ENCODE measurements around the gene TIMELESS. TPM values are rescaled to one million over a fixed set of nuclear protein-coding genes. Genes with fewer than 3 reads are reported as not detected.

The TIMELESS gene
- total RNA-seq, 2 donors from 2014 or later: 29.8 to 80.6 TPM

DNA sequence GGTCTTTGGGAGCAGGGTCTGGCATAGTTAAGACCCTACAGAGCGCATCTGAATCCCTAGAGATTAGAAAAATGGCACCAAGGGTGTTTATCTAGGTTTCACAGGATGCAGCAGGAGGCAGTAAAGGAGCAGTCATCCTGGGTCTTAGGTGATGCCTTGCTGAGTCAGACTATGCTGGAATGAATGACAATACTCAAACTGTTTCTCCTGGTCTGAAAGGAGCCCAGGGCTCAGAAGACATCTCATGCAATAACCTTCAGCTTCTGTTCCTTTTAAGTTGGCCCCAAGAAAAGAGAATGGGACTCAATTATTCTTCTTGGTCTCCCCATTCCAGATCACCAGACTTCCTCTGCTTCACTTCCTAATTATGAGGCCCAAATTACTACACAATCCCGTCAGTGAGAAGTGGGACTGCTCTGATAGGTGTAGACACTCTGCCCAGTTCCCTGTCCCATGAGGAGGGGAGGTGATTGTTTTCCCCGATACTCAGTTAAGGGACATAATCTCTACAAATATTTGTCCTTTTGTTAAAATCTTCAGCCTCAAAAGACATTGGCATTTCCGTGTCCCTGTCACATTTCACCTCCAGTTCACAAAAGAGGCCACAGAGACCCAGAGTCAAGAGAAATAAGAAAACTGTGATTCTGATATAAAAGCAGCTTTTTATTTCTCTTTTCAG lies 71.8 kb downstream of the TIMELESS start:
- ATAC-seq (no peak), DNase-seq (ENCODE audit: low spot score) (no peak)
- no peaks in the 10 kb centered on the region for H3K4me1 Mint-ChIP-seq (ENCODE audit: low read depth in 2 of 2)
- H3K27ac Mint-ChIP-seq: no peak overlapping the region
- no peaks in the 10 kb centered on the region for H3K27me3 Mint-ChIP-seq
- no peaks in the 10 kb centered on the region for H3K9me3 Mint-ChIP-seq
- no peak overlapping the region for H3K4me3 Mint-ChIP-seq
- no peaks in the 10 kb centered on the region for H3K36me3 Mint-ChIP-seq

DNA sequence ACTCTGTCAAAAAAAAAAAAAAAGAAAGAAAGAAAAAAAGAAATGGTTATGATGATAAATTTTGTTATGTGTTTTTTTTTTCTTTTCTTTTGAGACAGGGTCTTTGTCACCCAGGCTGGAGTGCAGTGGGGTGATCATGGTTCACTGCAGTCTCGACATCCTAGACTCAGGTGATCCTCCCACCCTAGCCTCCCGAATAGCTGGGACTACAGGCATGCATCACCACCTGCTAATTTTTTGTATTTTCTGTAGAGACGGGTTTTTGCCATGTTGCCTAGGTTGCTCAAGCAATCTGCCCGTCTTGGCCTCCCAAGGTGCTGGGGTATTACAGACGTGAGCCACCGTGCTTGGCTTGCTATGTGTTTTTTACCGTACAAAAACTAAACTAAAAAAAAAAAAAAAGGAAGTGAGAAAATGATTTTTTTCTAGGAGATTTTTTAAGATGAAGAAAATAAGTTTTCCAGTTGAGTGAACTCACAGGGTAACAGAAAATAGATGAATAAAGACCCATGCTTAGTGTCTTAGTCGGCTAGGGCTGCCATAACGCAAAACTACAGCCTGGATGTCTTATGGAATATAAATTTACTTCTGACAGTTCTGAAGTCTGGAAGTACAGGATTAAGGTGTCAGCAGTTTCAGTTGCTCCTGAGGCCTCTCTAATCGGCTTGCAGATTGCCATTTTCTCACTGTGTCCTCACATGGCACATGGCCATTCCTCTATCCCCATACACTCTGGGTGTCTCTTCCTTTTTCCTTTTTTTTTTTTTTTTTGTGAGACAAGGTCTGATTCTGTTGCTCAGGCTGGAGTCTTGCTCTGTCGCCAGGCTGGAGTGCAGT lies 73.4 kb downstream of the TIMELESS start:
- Mint-ChIP-seq H3K27ac (no peak overlapping the region), H3K4me3 (no peak overlapping the region), H3K4me1 (ENCODE audit: low read depth in 2 of 2) (no peaks in the 10 kb centered on the region), H3K27me3 (peaks cover 0 to 6% of the 10 kb centered on the region in 2 donors), H3K9me3 (no peaks in the 10 kb centered on the region), H3K36me3 (no peaks in the 10 kb centered on the region)
- ATAC-seq (no peak), DNase-seq (ENCODE audit: low spot score) (no peak)

DNA sequence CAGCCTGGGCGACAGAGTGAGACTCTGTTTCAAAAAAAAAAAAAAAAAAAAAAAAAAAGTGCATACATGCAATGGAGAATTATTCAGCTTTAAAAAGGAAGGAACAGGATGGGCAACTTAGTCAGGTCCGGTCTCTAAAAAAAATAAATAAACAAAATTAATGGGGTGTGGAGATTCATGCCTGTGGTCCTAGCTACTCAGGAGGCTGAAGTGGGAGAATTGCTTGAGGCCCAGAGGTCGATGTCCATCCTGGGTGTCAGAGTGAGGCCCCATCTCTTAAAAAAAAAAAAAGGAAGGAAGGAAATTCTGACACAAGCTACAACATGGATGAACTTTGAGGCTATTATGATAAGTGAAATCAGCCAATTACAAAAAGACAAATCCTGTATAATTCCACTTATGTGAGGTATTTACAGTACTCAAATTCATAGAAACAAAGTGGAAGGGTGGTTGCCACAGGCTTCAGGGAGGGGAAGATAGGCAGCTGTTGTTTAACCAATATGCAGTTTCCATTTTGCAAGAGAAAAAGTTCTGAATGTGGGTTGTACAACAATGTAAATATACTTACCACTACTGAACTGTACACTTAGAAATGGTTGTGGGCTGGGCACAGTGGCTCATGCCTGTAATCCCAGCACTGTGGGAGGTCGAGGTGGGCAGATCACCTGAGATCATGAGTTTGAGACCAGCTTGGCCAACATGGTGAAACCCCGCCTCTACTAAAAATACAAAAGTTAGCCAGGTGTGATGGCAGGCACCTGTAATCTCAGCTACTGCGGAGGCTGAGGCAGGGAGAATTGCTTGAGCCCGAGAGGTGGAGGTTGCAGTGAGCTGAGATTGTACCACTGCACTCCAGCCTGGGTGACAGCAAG lies 74.3 kb downstream of the TIMELESS start:
- no peaks in the 10 kb centered on the region for H3K36me3 Mint-ChIP-seq
- DNase-seq (ENCODE audit: low spot score) (no peak), ATAC-seq (no peak)
- no peaks in the 10 kb centered on the region for H3K4me1 Mint-ChIP-seq (ENCODE audit: low read depth in 2 of 2)
- no peak overlapping the region for H3K27ac Mint-ChIP-seq
- H3K4me3 Mint-ChIP-seq: no peak overlapping the region
- H3K9me3 Mint-ChIP-seq: no peaks in the 10 kb centered on the region
- H3K27me3 Mint-ChIP-seq: peaks cover 0 to 6% of the 10 kb centered on the region in 2 donors

DNA sequence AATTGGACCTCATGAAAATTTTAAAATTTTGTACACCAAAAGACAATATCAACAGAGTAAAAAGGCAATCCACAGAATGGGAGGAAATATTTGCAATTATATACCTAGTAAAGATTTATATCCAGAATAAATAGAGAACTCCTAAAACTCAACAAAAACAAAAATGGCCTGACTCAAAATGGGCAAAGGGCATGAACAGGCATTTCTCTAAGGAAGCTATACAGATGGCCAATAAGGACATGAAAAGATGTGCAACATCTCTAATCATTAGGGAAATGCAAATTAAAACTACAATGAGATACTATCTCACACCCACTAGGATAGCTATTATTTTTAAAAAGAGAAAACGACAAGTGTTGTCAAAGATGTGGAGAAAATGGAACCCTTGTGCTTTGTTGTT lies 75.7 kb downstream of the TIMELESS start:
- H3K4me3 Mint-ChIP-seq: no peak overlapping the region
- no peaks in the 10 kb centered on the region for H3K9me3 Mint-ChIP-seq
- DNase-seq (ENCODE audit: low spot score): no peak

DNA sequence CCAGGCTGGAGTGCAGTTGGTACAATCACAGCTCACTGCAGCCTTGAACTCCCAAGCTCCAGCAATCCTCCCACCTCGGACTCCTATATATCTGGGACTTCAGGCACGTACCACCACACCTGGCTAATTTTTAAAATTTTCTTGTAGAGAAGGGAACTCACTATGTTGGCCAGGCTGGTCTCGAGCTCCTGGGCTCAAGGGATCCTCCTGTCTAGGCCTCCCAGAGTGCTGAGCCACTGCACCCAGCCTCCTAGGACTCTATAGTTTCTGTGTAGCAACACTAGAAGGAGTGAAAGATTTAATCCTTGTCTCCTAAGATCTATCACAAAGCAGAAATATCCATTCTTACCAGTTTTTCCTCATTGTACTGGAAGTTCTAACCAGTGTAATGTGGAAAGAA lies 82.3 kb downstream of the TIMELESS start:
- Mint-ChIP-seq H3K4me3 (no peak overlapping the region), H3K36me3 (no peaks in the 10 kb centered on the region), H3K27me3 (peaks cover 0 to 6% of the 10 kb centered on the region in 2 donors), H3K4me1 (ENCODE audit: low read depth in 2 of 2) (no peaks in the 10 kb centered on the region), H3K27ac (no peak overlapping the region), H3K9me3 (no peaks in the 10 kb centered on the region)
- DNase-seq (ENCODE audit: low spot score): no peak
- ATAC-seq: no peak

More for the DNA sequence above, 75.7 kb downstream of the TIMELESS start:
- H3K27me3 Mint-ChIP-seq: peaks cover 0 to 6% of the 10 kb centered on the region in 2 donors
- no peak for ATAC-seq
- no peak overlapping the region for H3K27ac Mint-ChIP-seq
- H3K4me1 Mint-ChIP-seq (ENCODE audit: low read depth in 2 of 2): no peaks in the 10 kb centered on the region
- no peaks in the 10 kb centered on the region for H3K36me3 Mint-ChIP-seq

Other genes starting within 250 kb of the TIMELESS start
- gene RNF41, start 227.5 kb downstream of the TIMELESS start, total RNA-seq: 10 to 100 TPM; 34.1 to 48.8 TPM
- 10 to 100 TPM; 66.3 to 81.6 TPM for gene NABP2, start 225.1 kb downstream of the TIMELESS start, total RNA-seq
- 1 to 10 TPM in 1 of 2 donors, under 1 TPM in 1; 0.50 to 1.4 TPM for gene SLC39A5, start 219.4 kb downstream of the TIMELESS start, total RNA-seq
- gene ANKRD52, start 191.0 kb downstream of the TIMELESS start, total RNA-seq: 10 to 100 TPM; 59.3 to 99.3 TPM
- gene COQ10A, start 182.5 kb downstream of the TIMELESS start, total RNA-seq: 10 to 100 TPM; 15.4 to 26.1 TPM
- 100 to 1,000 TPM; 206 to 278 TPM for gene CS, start 149.1 kb downstream of the TIMELESS start, total RNA-seq
- gene CNPY2, start 133.4 kb downstream of the TIMELESS start, total RNA-seq: 100 to 1,000 TPM; 132 to 162 TPM
- gene PAN2, start 115.4 kb downstream of the TIMELESS start, total RNA-seq: 10 to 100 TPM; 22.8 to 42.8 TPM
- gene IL23A, start 110.5 kb downstream of the TIMELESS start, total RNA-seq: 1 to 10 TPM in 1 of 2 donors, under 1 TPM in 1; 0.84 to 1.3 TPM
- 100 to 1,000 TPM in 1 of 2 donors, 10 to 100 TPM in 1; 97.7 to 104 TPM for gene STAT2, start 89.3 kb downstream of the TIMELESS start, total RNA-seq
- not detected for gene APOF, start 86.6 kb downstream of the TIMELESS start, total RNA-seq
- under 1 TPM in 1 of 2 donors, not detected in 1; 0.75 TPM for gene MIP, start 5.2 kb upstream of the TIMELESS start, total RNA-seq
- gene SPRYD4, start 19.2 kb upstream of the TIMELESS start, total RNA-seq: 1 to 10 TPM; 2.8 to 6.9 TPM
- gene GLS2, start 38.7 kb upstream of the TIMELESS start, total RNA-seq: under 1 TPM in 1 of 2 donors, not detected in 1; 0.17 TPM
- 1 to 10 TPM; 1.5 to 2.9 TPM for gene RBMS2, start 72.4 kb upstream of the TIMELESS start, total RNA-seq
- 100 to 1,000 TPM; 140 to 153 TPM for gene BAZ2A, start 180.9 kb upstream of the TIMELESS start, total RNA-seq
- gene ATP5F1B, start 196.6 kb upstream of the TIMELESS start, total RNA-seq: 100 to 1,000 TPM; 663 to 739 TPM
- 100 to 1,000 TPM; 201 to 270 TPM for gene PTGES3, start 238.9 kb upstream of the TIMELESS start, total RNA-seq